ENCODE data around the gene PRCC.

GRCh38 chr1:156756355-156756754 lies 11.0 kb upstream of the PRCC start:
- TF ChIP-seq ARNT (IDR thresholded peaks at IDR 0.05) (no peak), PKNOX1 (IDR thresholded peaks at IDR 0.05) (no peak), SUZ12 (IDR thresholded peaks at IDR 0.05) (no peak), L3MBTL2 (conservative IDR thresholded peaks at IDR 0.05) (no peak)
